8988T (cell line): Measurements from ENCODE around the gene DHTKD1.

ENCODE experiments used
- DNase-seq: peaks from one replicate; pipeline ENCODE4 v3.0.0; 2011

Gene DHTKD1, protein sequence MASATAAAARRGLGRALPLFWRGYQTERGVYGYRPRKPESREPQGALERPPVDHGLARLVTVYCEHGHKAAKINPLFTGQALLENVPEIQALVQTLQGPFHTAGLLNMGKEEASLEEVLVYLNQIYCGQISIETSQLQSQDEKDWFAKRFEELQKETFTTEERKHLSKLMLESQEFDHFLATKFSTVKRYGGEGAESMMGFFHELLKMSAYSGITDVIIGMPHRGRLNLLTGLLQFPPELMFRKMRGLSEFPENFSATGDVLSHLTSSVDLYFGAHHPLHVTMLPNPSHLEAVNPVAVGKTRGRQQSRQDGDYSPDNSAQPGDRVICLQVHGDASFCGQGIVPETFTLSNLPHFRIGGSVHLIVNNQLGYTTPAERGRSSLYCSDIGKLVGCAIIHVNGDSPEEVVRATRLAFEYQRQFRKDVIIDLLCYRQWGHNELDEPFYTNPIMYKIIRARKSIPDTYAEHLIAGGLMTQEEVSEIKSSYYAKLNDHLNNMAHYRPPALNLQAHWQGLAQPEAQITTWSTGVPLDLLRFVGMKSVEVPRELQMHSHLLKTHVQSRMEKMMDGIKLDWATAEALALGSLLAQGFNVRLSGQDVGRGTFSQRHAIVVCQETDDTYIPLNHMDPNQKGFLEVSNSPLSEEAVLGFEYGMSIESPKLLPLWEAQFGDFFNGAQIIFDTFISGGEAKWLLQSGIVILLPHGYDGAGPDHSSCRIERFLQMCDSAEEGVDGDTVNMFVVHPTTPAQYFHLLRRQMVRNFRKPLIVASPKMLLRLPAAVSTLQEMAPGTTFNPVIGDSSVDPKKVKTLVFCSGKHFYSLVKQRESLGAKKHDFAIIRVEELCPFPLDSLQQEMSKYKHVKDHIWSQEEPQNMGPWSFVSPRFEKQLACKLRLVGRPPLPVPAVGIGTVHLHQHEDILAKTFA

DNA sequence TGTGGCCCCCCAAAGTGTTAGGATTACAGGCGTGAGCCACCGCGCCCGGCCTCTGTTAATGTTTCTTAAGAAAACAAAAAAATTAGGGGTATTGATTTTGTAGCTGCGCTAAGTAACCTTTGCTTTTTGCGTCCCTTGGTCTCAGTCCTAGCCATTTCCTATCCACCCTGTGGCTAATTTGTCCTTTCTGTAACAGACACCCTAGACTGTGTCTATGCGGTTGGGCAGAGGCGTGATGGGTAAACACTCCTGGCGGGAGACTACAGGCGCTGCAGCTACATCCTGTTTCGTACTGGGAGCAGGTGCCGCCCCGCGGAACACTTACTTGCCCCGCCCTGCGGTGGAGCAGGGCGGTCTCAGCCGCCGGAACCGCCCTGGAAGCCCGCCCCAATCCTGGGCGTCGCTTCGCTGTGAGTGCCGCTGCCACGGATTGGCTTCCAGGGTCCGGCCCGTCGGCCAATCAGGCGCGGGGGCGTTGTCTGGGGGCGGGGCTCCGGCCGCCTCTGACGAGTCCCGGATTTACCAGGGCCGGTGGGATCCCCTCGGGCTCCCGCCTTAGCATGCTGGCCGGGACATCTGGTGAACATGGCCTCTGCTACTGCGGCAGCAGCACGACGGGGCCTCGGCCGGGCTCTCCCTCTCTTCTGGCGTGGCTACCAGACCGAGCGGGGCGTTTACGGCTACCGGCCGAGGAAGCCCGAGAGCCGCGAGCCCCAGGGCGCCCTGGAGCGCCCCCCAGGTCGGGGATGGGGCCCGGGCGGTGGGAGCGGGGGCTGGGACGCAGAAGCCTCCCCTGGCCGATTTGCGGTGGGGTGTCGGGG lies at the start of gene DHTKD1:
DHTKD1 (plus strand) TSS at position 506 of the 821 bp plus-strand sequence; CDS start at position 586, 80 bp downstream.
- DNase-seq = peak; percentile 98

DNA sequence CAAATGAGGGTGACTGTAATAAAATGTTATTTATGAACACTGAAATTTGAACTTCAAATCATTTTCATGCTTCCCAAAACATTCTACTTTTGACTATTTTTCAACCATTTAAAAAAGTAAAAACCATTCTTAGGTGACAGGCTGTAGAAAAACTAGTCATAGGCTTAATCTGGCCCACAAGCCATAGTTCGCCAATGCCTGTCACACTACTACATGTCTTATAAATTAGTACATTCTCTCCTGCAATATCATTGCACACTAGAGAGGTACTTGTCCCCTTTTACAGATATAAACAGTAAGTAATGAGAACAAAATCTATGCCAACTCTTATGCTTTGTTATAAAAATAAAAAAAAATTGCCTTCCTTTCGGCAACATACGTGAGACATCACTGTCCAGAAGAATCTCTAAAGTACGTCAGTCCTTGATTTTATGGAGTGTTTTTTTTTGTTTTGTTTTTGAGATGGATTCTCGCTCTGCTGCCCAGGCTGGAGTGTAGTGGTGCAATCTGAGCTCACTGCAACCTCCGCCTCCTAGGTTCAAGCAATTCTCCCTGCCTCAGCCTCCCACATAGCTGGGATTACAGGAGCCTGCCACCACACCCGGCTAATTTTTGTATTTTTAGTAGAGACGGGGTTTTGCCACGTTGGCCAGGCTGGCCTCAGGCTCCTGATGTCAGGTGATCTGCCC lies 49.3 kb upstream of the DHTKD1 start:
- no peak for DNase-seq

DNA sequence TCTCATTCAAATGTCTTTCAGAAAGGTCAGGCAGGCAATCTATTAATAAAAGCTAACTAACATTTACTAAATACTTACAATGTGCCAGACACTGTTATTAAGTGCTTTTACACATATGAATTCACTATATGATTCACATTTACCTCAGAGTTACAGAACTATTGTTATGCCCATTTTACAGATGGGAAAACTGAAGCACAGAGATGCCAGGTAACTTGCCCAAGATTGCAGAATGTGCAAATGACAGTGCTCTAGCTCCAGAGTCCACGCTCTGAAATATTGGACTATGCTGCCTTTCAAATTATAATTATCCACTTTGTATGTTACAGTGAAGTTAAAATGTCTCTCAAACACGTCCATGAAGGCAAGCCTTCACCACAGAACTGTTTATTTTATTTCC lies 48.2 kb upstream of the DHTKD1 start:
- DNase-seq = no peak

DNA sequence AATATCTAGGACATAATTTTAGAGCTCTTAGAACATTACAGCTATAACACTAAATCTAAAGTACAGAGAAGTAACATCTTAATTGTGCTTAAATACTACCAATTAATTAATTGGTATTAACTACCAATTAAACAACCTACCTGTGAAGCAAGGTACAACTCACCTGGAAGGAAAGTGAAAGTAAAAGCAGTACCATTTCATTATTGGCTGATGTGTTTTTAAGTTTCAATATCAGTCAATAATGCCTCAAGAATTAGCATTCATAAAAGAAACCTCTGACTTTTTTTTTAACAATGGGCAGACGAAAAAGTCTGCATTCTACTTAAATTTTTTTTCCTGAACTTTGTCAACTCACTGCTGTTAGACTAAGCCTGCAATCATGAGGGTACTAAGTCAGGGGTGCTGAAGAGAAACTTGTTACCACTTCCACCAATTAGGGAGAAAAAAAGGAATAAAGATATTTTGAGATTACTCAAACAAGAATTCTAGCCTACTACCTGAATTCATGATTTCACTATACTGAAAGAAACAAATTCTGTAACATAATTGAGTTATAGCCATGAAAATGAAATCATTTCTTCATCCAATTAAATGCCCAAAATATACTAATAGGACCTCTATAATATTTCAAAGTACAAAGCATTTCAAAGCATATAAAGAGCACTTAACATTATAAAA lies 46.0 kb upstream of the DHTKD1 start:
- DNase-seq = no peak

DNA sequence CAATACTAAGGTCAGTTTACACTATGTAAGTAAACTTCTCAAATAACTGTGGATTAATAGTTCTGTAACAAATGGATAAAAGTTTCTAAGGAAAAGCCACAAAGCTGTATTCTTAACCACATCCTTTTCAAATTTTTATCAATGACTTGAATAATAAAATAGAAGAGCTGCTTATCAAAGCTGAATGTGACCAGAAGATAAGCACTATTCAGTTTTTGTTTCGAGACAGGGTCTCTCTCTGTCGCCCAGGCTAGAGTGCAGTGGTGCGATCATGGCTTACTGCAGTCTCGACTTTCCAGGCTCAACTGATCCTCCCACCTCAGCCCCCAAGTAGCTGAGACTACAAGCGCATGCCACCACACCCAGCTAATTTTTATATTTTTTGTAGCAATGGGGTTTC lies 43.2 kb upstream of the DHTKD1 start:
- no peak for DNase-seq

DNA sequence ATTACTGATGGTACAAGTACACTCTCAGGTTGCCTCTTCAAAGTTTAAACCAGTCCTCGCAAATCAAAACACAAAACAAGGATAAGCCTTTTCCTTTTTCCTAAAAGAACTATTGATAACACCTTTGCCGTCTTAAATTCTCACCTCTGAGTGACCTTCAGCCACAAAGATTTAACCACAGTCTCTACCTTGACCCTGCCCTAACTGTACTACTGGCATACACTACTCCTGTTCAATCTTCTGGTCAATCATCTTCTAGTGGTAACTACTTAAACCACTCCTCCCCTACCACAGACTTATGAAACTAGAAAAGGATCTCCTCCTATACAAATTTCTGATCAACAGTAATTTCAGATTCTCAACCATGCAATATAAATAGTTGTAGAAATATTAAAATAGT lies 41.2 kb upstream of the DHTKD1 start:
- DNase-seq = no peak

DNA sequence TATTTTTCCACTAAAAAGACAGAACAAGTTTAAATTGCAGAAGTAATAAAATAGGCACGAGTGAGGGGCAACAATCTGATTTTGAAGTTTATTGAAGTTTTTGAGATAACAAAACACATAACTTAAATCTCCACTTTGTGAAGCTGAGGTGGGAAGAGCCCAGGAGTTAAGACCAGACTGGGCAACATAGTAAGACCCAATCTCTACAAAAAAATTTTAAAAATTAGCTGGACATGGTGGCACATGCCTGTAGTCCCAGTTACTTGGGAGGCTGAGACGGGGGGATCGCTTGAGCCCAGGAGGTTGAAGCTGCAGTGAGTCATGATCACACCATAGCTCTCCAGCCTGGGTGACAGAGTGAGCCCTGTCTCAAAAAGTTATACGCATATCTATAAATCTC lies 37.4 kb upstream of the DHTKD1 start:
- DNase-seq = no peak

DNA sequence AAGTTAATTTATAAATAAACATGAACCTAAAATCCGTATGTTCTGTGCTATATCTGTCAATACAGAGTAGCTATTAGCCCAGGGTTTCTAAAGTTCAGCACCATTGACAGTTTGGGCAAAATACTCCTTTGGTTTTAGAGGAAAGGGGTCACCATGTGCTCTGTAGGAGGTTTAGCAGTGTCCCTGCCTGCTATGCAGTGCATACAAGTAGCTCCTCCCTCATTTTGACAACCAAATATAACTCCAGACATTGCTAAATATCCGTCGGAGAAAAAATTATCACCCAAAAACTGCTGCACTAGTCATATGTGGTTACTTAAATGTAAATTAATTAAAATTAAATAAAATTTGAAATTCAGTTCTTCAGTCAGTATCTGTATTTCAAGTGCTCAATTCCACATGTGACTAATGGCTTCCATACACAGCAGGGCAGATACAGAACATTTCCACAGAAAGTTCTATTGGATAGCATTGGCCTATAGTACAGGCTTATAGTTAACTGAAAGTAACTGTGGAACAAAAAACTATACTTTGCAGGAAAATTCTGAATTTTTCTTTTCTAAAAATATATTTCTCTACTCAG lies 32.6 kb upstream of the DHTKD1 start:
- no peak for DNase-seq

DNA sequence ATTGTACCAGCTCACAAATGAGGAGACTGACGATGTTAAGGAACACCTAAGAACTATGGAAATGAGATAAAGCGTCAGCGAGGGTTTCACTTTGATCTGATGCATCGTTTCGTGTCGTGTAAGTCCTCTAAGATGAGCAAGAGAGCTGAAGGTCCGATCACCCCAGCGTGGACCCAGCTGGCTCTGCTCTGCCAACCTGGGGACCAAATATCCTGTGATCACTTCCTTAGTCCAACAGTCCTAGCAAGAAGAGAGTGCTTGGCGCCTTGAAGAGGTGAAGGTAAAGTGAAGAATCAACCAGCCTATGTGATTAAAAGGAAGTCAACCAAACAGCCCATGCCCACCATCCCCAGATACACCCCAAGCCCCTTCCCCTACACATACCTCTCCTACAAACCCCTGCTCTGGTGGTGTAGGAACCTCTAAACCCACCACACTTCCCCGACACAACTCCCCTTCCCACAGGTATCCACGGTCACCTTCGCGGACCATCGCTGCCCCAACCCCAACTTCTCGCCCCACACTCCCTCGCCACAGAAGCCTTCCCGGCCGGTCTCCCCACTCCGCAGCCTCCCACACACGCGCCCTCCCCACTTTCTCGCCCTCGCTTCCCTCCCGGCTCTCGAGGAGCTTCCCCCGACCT lies 26.9 kb upstream of the DHTKD1 start:
- DNase-seq = no peak

DNA sequence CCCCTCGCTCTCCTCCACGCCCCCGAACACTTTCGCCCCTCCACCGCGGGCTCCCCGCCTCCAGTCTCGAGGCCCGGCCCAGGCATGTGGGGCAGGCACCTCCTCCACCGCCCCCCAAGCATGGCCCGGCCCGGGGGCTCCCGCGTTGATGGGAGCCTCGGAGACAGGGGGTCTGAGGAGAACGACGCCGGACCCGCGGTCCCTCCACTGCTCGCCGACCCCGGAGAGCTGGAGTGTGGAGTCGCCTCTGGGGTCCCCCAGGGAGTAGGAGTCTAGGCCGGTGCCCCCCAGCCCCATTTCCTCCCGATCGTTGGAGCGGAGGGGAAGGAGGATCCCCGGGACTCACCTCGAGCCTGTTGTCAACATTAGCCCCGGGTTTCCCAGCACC lies 26.4 kb upstream of the DHTKD1 start:
- no peak for DNase-seq

DNA sequence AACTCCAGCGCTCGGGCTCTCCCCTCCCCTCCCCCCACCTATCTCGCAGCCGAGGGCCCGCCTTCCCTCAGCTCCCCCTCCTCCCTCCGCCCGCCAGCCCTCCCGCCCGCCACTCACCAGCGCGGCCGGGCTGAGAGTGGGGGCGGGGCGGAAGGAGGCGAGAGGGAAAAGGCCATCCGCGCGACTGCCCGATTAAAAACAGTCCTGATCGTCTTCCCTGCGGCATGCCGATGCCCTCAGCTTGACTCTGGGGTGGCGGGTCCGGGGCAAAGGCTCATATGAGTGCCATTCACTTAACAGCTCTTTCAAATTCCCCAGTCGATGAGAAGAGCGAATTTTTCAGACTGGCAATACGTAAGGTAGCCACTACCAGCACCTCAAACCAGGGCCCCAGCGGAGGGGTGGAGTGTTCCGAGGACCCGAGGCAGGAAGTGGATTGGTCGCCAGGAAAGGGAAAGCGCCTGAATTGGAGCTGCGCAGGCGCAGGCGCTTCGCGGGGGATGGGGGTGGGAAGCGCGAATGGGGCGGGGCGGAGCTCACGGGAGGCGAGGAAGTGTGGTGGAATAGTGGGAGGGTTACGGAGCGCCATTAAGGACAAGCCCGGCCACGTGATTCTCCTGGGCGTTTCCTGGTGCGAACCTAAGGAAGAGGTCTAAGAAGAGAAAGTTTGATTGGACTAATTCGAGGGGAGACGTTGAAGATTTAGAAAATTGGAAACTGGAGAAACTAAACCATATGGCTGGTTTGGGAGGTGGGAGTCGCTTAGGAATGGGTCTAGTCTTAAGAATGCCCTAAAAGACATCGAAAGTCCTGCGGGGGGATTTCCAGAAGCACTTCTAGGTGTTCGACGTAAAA lies 25.7 kb upstream of the DHTKD1 start, which contains the start of gene UPF2:
UPF2 (minus strand) TSS at position 13 of the 855 bp plus-strand sequence. CDS start 7,386 bp downstream, outside the sequence.
- peak; percentile 86 for DNase-seq

DNA sequence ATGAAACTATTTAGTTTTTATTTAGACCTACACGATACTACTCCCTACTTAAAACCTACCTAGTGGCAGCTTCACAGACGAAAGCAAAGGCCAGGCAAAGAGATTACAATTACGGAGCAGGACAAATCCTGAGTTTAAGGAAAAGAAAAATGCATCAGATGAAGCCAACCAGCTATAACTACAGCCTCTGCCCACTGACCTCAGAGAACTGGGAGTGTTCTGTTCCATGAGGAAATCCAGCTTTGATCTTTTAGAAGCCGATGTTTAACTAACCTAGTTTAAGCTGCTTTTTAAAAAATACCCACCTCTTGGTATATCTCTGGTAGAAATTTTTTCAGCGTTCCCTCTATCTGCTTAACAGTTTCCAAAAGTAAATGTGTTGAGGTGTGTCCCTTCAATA lies 23.2 kb upstream of the DHTKD1 start:
- no peak for DNase-seq

DNA sequence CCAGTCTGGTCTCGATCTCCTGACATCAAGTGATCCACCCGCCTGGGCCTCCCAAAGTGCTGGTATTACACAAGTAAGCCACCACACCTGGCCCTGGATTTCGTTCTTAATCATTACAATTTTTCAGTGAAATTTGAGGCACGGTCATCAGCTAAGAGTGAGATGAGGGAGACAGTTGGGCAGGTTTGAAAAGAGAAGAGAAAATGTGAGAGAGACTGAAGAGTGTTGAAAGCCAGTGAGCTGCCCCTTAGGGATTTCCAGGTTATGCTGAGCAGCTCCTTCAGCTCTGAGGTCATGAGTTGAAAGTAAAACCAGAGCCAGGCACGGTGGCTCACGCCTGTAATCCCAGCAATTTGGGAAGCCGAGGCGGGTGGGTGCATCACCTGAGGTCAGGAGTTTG lies 20.2 kb upstream of the DHTKD1 start:
- DNase-seq = no peak

DNA sequence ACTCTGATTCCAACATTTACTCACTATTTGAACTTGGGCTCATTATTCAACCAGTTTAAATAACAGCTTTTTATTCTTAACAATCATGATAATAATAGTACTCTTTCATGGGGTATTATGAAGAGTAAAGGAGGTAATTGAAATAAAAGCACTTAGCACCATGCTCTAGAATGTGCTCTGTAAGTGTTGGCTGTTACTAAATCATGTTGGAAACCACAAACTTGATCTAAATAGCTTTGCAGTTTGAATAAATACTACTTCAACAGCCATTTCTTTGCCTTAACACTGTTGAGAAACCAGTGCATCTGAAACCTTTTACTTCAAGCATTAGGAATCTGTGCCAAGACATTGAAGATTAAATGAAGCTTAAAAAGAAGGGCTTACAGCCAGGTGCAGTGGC lies 18.2 kb upstream of the DHTKD1 start:
- no peak for DNase-seq

DNA sequence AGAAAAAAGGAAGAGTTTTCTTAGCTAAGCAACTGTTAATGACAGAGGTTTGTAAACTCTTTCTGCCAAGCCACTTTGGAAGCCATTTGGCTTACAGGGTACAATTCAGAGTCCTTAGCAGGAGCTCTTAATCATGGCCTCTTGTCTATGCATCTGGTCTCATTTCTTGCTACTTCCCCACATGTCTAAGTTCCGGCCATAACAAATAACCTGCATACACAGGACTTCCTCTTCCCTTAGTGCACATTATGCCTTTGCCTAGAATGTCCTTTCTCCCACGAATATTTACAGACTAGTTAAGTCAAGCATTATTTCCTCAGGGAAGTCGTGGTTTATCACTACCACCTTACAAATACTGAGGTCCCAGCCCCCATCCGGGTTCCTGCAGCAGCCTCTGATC lies 17.5 kb upstream of the DHTKD1 start:
- no peak for DNase-seq

DNA sequence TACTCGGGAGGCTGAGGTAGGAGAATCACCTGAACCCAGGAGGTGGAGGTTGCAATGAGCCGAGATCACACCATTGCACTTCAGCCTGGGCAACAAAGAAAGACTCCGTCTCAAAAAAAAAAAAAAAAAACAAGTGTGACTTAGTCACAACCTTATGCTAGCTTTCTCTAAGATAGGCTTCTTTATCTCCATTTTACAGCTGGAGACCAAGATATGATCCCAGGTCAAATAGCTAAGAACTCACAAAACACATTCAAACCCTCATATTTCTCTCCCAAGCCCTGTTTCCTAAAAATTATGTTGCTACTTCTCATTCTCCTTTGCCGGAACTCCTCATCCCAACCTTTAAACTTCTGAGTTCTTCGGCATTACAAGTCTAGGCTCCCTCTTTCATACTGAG lies 13.0 kb upstream of the DHTKD1 start:
- no peak for DNase-seq

DNA sequence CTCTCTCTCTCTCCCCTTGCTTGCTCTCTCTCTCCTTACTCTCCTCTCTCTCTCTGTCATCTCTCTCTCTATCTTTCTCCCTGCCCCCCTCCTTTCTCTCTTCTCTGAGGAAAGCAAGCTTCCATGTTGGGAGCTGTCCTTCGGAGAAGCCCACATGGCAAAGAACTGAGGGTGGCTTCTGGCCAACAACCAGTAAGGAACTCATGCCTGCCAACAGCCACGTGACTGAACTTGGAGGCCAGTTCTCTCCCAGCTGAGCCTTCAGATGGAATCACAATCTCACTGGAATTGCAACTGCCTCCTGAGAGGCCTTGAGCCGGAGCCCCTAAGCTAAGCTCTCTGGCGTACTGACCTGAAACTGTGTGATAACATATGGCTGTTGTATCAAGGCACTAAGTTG lies 12.0 kb upstream of the DHTKD1 start:
- DNase-seq = no peak

DNA sequence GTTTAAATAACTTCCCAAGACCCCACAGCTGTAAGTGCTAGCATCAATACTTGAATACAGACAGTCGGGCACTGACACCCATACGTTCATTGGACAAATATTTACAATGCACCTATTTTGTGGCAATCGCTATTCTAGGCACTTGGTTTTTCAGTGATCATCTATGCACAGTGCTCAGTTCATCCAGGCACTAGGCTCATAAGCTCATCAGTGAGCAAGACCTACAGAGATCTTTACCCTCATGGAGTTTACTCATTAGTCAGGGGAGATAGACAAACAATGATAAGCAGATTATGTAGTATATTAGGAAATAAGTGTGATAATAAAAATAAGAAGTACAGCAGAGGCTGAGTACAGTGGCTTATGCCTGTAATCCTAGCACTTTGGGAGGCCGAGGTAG lies 7.6 kb upstream of the DHTKD1 start:
- DNase-seq = no peak

DNA sequence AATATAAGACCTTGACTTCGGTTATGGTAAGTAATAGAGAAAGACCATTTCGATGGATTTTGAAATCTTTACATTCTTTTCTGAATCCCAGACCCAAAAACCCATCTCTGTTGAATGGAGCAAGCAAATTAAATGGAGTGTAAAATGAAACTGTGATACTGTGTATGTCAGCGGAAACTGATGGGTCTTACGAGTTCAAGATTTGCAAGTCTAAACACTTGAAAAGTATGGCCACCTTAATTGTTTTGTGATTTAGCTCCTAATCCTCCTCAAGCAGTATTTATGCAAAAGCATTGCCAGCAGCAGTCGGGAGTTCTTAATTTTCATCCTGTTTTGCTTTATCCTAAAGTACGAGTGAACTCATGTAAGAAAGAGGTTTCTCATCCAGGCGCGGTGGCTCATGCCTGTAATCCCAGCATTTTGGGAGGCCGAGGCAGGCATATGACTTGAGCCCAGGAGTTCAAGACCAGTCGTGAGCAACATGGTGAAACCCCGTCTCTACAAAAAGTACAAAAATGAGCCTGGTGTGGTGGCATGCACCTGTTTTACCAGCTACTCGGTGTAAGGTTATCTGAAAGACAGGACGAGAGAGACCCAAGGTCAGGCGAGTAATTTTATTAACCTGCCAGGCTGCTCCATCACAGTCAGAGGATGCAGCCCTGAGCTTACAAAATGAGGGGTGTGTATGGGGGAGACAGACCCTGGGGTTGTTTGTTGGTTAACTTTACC lies 5.8 kb upstream of the DHTKD1 start:
- DNase-seq = no peak
